PFSK-1 (cell line): ENCODE data around the gene FGF14.

Source experiments
- POLR2AphosphoS5 ChIP-seq: IDR thresholded peaks from 2 replicates; pipeline ENCODE4 v1.6.1; 2012; ENCODE audit warnings: low read depth, mild to moderate bottlenecking, control low read depth, low read length, moderate library complexity
- TF ChIP-seq, protein P1 (sequence below), 2 experiments: IDR thresholded peaks; 2 replicates each; pipeline versions ENCODE4 v1.6.1 to v1.8.0; 2011 to 2012; ENCODE audit warnings: low read depth in 2 of 2, low read length in 2 of 2, control low read depth in 1 of 2, inconsistent platforms in 1 of 2, mild to moderate bottlenecking in 1 of 2, moderate library complexity in 1 of 2; ENCODE audit not compliant: insufficient read depth in 1 of 2

DNA sequence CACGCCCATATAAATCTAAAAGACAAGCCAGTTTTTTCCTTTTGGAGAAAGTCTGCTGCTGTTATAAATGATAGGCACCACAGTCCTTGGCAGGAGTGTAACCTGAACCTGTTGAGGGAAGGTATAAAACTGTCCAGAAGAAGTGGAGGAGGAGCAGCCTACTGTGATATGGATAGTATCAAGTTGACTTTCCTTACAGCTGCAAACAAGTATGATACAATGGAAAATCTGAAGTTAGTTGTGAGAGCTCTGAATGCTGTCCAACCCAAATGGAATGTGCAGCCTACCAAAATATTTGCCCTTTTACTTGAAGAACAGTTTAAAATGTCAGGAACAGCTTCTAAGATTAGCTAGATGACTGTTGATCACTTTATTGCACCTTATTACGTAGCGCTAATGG, 399.6 kb downstream of the FGF14 start:
- no peak for TF ChIP-seq POLR2AphosphoS5
- TF ChIP-seq, protein P1, sequence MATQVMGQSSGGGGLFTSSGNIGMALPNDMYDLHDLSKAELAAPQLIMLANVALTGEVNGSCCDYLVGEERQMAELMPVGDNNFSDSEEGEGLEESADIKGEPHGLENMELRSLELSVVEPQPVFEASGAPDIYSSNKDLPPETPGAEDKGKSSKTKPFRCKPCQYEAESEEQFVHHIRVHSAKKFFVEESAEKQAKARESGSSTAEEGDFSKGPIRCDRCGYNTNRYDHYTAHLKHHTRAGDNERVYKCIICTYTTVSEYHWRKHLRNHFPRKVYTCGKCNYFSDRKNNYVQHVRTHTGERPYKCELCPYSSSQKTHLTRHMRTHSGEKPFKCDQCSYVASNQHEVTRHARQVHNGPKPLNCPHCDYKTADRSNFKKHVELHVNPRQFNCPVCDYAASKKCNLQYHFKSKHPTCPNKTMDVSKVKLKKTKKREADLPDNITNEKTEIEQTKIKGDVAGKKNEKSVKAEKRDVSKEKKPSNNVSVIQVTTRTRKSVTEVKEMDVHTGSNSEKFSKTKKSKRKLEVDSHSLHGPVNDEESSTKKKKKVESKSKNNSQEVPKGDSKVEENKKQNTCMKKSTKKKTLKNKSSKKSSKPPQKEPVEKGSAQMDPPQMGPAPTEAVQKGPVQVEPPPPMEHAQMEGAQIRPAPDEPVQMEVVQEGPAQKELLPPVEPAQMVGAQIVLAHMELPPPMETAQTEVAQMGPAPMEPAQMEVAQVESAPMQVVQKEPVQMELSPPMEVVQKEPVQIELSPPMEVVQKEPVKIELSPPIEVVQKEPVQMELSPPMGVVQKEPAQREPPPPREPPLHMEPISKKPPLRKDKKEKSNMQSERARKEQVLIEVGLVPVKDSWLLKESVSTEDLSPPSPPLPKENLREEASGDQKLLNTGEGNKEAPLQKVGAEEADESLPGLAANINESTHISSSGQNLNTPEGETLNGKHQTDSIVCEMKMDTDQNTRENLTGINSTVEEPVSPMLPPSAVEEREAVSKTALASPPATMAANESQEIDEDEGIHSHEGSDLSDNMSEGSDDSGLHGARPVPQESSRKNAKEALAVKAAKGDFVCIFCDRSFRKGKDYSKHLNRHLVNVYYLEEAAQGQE (IDR thresholded peaks at IDR 0.05; ENCODE audit: insufficient read depth in 1 of 2, low read depth in 2 of 2, low read length in 2 of 2), result no peak
